LoVo (cell line): ENCODE results near the gene RGMA.

Experiments
- DNase-seq: peaks from one replicate; pipeline ENCODE4 v3.0.0-alpha.2; 2016; ENCODE audit warnings: low spot score

RGMA gene

GRCh38 chr15:93017526-93017925 is 71.5 kb downstream of the RGMA start:
- no peak for DNase-seq

DNA sequence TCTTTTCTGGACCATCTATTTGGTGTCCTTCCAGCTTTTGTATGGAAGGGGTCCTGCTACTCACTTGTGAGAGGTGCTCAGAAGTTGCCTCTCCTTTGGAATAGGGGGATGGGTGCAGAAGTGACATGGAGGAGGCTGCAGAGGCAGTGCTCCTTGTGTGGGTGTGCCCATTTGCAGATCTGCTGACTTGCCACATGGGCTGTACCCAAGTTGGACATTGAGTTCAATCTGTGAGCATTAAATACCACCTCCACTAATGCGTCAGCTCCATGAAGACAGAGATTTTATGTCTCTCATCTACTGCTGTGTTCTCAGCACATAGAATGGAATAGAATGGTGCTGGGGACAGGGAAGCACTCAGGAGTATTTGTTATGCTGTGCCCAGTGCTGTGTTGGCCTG is 76.2 kb downstream of the RGMA start:
- DNase-seq = no peak

DNA sequence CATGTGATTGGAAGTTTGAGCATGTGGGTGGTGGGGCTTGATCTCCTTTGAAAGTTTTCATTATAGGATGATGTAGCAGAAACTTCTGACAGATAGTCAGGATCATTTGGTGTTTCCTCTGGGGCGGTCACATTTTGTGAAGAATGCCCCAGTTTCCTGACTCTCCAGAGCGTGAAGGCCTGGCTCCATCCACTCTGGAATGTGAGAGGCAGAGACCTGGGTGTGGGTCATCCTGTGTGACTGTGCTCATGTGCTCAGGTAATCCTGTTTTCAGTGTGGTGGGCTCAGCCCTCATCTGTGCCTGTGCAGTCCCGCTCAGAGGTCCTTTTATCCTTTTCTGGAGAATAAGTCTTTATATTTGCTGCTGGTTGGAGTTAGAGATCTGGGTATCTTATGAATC is 81.0 kb downstream of the RGMA start:
- DNase-seq = no peak

DNA sequence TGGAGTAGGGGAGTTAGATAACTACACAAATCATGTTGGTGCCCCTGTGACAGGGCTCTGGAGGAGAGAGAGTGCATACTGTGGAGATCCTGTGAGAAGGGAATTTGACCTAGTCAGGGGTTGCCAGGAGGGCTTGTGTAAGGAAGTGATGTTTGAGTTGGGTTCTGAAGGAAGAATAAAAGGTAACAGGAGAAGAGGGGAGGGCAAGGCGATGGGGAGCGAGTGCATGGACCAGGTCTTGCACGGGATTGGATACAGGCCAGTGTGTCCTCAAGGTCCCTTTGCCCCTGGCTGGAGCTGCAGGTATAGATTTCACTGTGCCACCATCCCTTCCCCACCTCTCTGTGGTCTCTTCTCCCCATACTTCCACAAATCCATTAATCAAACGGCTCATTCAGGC is 83.9 kb downstream of the RGMA start:
- no peak for DNase-seq

DNA sequence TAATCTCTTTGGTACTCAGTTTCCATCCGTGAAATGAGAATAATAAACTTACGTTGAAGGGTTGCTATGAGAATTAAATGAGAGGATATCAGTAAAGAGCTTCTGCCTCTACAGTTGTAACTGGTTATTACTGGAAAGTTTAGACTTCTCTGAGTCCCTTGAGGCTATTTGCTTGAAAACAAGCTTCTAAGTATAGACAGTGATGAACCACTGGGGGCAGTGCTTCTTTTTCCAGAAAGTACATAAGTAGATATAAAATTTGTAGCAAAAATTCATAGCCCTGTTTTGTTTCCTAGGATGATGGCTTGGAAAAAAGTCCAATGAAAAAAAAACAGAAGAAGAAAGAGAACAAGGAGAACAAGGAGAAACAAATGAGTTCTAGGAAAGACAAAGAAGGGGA is 87.1 kb downstream of the RGMA start:
- DNase-seq = no peak

GRCh38 chr15:93001156-93001555 is 87.9 kb downstream of the RGMA start:
- no peak for DNase-seq

DNA sequence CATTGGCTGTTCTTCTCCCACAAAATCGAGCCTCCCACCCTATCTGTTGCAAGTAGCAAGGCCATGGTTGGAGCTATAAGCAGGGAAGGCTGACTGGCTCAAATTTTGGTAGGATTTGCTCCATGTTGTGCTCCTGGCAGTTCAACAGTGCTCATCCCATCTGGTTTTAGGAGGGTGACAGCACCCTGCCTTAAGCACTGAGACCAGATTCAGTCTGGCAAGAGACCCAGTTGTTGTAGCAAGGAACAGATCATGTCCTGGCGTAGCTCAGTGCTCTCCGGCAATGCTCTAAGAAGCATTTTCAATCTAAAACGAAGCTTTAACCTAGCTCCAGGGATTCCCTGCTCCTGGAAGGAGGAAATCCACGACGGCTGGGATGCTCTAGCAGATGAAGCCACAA is 91.2 kb downstream of the RGMA start:
- DNase-seq = no peak

DNA sequence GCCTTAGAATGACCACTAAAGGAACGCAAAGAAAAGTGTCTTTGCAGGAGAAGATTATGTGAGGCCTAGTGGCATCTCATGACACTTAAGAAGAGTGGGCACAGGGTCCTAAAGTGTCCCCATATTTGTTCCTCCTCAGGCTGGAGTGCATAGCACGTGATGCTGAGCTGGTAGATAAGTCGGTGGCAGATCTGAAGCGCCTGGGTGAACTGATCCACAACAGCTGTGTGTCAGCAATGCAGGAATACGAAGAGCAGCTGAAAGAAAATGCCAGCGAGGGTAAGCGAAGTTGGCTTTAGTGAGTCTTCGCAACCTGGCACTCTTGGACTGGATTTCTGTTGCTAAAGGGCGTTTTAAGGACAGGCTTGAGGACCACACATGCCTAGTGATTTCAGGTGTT is 96.3 kb downstream of the RGMA start:
- no peak for DNase-seq

DNA sequence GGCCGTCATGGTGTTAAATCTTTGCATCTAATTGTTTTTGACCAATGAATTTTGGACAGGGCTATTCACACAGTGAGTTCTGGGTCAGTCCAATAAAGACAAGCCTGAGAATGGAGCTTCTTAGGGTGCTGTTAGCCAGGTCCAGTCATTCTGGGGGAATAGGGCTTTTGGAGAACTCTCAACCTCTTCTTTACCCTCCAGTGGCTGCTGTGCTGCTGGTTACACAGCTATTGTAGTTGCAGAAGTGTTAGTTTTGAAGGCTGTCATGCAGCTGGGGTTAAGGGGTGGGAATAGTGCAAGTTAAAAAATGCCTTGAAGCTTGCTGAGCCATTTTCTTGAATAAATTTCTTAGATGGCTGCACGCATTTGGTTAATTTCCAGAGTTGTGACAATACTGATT is 99.0 kb downstream of the RGMA start:
- no peak for DNase-seq

- no peak for DNase-seq
These were observed 99.5 kb downstream of the RGMA start for GRCh38 chr15:92989470-92989869.
